GM12872 (cell line): ENCODE data around the gene POMT1.

ENCODE experiments used
- CTCF ChIP-seq: IDR thresholded peaks from 3 replicates; pipeline ENCODE4 v1.5.1; 2011; ENCODE audit warnings: low read depth, mild to moderate bottlenecking, low read length, moderate library complexity; ENCODE audit not compliant: insufficient read depth

The POMT1 gene

GRCh38 chr9:131485206-131485605 is 17.5 kb upstream of the POMT1 start:
- no peak for TF ChIP-seq CTCF

- TF ChIP-seq CTCF = no peak
Observed at GRCh38 chr9:131485728-131486422, 16.8 kb upstream of the POMT1 start.

- no peak for TF ChIP-seq CTCF
Observed at GRCh38 chr9:131487001-131487400, 15.7 kb upstream of the POMT1 start.

- TF ChIP-seq CTCF = no peak
Observed at GRCh38 chr9:131487621-131488031, 15.1 kb upstream of the POMT1 start.

- no peak for TF ChIP-seq CTCF
Observed at GRCh38 chr9:131490514-131490913, 12.2 kb upstream of the POMT1 start.

GRCh38 chr9:131491001-131491710 is 11.6 kb upstream of the POMT1 start:
- TF ChIP-seq CTCF = no peak

- TF ChIP-seq CTCF = no peak
Observed at GRCh38 chr9:131492070-131492469, 10.6 kb upstream of the POMT1 start.
